AG09309 (cell line): ENCODE results near the gene CASZ1.

Experiments
- DNase-seq: peaks from one replicate; pipeline ENCODE4 v3.0.0-alpha.2; 2010; ENCODE audit warnings: low read depth
- H3K4me3 ChIP-seq: 2 replicates; pipeline ENCODE4 v1.5.1; 2011; ENCODE audit warnings: mild to moderate bottlenecking, low read depth, low read length, moderate library complexity; ENCODE audit not compliant: control insufficient read depth
- TF ChIP-seq, protein P1 (sequence below): IDR thresholded peaks from 2 replicates; pipeline ENCODE4 v1.5.1; 2011; ENCODE audit warnings: mild to moderate bottlenecking, low read depth, low read length, inconsistent platforms; ENCODE audit not compliant: insufficient read depth, control insufficient read depth; ENCODE audit errors: missing control alignments

CASZ1 gene

GRCh38 chr1:10734962-10735544 is 61.4 kb downstream of the CASZ1 start:
- TF ChIP-seq, protein P1, sequence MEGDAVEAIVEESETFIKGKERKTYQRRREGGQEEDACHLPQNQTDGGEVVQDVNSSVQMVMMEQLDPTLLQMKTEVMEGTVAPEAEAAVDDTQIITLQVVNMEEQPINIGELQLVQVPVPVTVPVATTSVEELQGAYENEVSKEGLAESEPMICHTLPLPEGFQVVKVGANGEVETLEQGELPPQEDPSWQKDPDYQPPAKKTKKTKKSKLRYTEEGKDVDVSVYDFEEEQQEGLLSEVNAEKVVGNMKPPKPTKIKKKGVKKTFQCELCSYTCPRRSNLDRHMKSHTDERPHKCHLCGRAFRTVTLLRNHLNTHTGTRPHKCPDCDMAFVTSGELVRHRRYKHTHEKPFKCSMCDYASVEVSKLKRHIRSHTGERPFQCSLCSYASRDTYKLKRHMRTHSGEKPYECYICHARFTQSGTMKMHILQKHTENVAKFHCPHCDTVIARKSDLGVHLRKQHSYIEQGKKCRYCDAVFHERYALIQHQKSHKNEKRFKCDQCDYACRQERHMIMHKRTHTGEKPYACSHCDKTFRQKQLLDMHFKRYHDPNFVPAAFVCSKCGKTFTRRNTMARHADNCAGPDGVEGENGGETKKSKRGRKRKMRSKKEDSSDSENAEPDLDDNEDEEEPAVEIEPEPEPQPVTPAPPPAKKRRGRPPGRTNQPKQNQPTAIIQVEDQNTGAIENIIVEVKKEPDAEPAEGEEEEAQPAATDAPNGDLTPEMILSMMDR = no peak
- DNase-seq = no peak
- H3K4me3 ChIP-seq = no peak overlapping the region

- no peak for DNase-seq
- no peak overlapping the region for H3K4me3 ChIP-seq
- TF ChIP-seq, protein P1 = no peak
These were observed 62.1 kb downstream of the CASZ1 start for GRCh38 chr1:10734375-10734774.

DNA sequence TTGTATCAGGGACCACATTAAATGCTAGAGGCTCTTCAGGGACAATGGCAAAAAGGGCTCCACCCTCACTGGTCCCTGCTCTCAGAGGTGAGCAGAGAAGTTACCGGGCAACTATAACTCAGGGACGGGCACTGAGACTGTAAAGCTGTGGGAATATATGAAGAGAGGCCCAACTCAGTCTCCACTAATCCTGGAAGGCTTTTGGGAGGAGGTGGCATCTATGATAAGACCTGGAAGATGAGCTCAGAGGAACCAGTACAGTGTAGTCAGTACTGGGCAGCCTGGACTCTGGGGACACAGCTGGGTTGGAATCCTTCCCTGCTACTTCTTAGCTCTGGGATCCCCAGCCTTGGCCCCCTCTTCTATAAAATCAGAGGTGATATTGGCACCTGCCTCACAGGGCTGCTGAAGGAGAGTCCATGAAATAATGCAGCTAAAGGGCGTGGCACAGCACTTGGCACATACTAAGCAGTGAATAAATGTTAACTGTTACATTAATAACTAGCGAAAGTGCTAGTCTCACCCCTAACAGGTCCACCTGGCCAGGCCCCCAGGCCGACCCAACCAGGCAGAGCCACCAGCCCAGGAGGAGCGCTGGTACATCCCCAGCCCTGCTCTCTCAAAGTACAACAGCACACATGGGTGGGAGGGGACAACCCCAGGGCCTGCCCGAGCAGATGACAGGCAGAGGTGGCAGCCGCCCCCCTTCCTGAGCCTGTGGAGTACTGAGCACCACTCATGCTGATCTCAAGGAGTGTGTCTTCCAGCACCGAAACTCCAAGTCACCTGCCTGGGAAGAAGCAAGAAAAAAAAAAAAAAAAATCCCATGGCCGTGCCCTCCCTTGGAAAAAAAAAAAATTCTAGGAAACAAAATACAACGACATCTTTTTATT is 62.7 kb downstream of the CASZ1 start:
- DNase-seq = no peak
- no peak overlapping the region for H3K4me3 ChIP-seq
- TF ChIP-seq, protein P1 = no peak

- DNase-seq = peak; percentile 70
- H3K4me3 ChIP-seq = no peak overlapping the region
- TF ChIP-seq, protein P1 = no peak
These were observed 65.5 kb downstream of the CASZ1 start for GRCh38 chr1:10730985-10731384.

GRCh38 chr1:10728595-10729410 is 67.6 kb downstream of the CASZ1 start:
- no peak for DNase-seq
- TF ChIP-seq, protein P1 = no peak
- no peak overlapping the region for H3K4me3 ChIP-seq

- H3K4me3 ChIP-seq = no peak overlapping the region
- TF ChIP-seq, protein P1 = no peak
- DNase-seq = no peak
These were observed 68.7 kb downstream of the CASZ1 start for GRCh38 chr1:10727751-10728232.
